ENCODE data around the gene TMEM43.

The TMEM43 gene

DNA sequence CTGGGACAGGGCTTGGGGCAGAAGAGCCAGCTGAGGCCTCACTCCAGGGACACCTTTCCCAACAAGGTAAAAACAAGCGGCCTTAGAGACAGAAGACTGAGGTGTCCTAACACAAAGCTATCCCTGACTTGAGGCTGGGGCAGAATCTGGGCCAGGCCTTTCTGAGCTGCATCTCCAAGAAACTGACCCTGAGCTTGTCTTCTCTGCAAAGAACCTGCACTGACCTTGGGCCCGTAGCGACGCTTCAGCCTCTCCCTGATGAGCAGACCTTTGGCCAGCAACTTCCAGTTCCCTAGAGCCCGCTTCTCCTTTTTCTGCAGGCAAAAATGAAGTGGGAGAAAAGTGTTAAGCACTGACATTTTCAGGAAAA, 22.2 kb downstream of the TMEM43 start:
- no peak for DNase-seq

DNA sequence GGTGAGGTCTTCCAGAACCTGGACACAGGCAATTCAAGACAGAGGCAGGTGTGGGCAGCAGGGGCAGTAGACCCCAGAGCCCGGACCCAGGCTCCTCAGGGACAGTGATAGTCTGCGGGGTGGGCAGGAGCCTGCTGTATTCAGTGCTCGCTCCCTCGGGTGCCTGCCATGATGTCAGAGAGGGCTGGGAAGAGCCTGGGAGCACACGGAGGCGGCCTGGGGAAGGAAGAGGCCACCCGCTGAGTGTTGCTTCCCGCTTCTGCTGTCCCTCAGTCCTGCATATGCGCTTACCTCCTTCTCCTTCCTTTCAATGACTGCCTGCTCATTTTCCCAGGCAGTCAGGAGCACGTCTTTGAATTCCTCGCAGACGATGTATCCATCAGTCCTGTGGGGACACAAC, 22.8 kb downstream of the TMEM43 start:
- Histone ChIP-seq H3K14ac (ENCODE audit: low read length) (no peak overlapping the region), H4K8ac (ENCODE audit: low read depth, low read length) (no peak overlapping the region), H2AK5ac (ENCODE audit: low read length) (no peak overlapping the region), H2BK120ac (ENCODE audit: insufficient read depth, low read length, poor library complexity) (no peak overlapping the region), H2AFZ (ENCODE audit: insufficient read depth, low read length, poor library complexity) (no peak overlapping the region), H3K36me3 (ENCODE audit: control insufficient read depth in 1 of 2, insufficient read depth in 2 of 2, low read length in 2 of 2) (peaks cover 51 to 56% of the 10 kb centered on the region in 2 experiments), H3K9ac (ENCODE audit: low read length) (no peak overlapping the region), H3K27ac (ENCODE audit: low read depth, low read length) (no peak overlapping the region), H3K4me3 (ENCODE audit: low read depth, low read length) (no peak overlapping the region), H3K27me3 (ENCODE audit: insufficient read depth, low read length) (no peaks in the 10 kb centered on the region), H3K79me2 (ENCODE audit: control insufficient read depth, insufficient read depth, low read length, poor library complexity) (no peaks in the 10 kb centered on the region), H2BK5ac (ENCODE audit: low read depth, low read length, poor library complexity) (no peak overlapping the region), H4K12ac (ENCODE audit: low read depth, low read length) (no peak overlapping the region), H3K4me2 (ENCODE audit: low read length) (no peak overlapping the region), H2BK12ac (ENCODE audit: low read length) (no peak overlapping the region), H3K4me1 (ENCODE audit: control insufficient read depth in 1 of 2, insufficient read depth in 2 of 2, low read length in 2 of 2) (peaks cover 15 to 18% of the 10 kb centered on the region in 2 experiments), H3K79me1 (ENCODE audit: low read length) (peaks cover 11% of the 10 kb centered on the region), H3K9me3 (ENCODE audit: insufficient read depth, low read depth, low read length) (peaks cover 2% of the 10 kb centered on the region), H3K4ac (ENCODE audit: low read depth, low read length) (no peak overlapping the region), H4K91ac (ENCODE audit: low read depth, low read length) (no peak overlapping the region), H3K18ac (ENCODE audit: low read length) (no peak overlapping the region), H3K23ac (ENCODE audit: low read length) (no peak overlapping the region)
- DNase-seq: no peak
- no CpG with 5 or more reads among the region's 12 CpGs for WGBS (ENCODE audit: extremely low coverage, insufficient coverage, insufficient read length)

More for the DNA sequence above, 22.2 kb downstream of the TMEM43 start:
- Histone ChIP-seq H3K9ac (ENCODE audit: low read length) (no peak overlapping the region), H2BK12ac (ENCODE audit: low read length) (no peak overlapping the region), H2AK5ac (ENCODE audit: low read length) (no peak overlapping the region), H2BK120ac (ENCODE audit: insufficient read depth, low read length, poor library complexity) (no peak overlapping the region), H3K4ac (ENCODE audit: low read depth, low read length) (no peak overlapping the region), H2BK5ac (ENCODE audit: low read depth, low read length, poor library complexity) (no peak overlapping the region), H3K36me3 (ENCODE audit: control insufficient read depth in 1 of 2, insufficient read depth in 2 of 2, low read length in 2 of 2) (peaks cover 46 to 51% of the 10 kb centered on the region in 2 experiments), H4K12ac (ENCODE audit: low read depth, low read length) (no peak overlapping the region), H3K27me3 (ENCODE audit: insufficient read depth, low read length) (no peaks in the 10 kb centered on the region), H4K8ac (ENCODE audit: low read depth, low read length) (no peak overlapping the region), H3K23ac (ENCODE audit: low read length) (no peak overlapping the region), H3K4me3 (ENCODE audit: low read depth, low read length) (no peak overlapping the region), H3K4me2 (ENCODE audit: low read length) (no peak overlapping the region), H3K14ac (ENCODE audit: low read length) (no peak overlapping the region), H3K18ac (ENCODE audit: low read length) (no peak overlapping the region), H3K4me1 (ENCODE audit: control insufficient read depth in 1 of 2, insufficient read depth in 2 of 2, low read length in 2 of 2) (peaks cover 15 to 18% of the 10 kb centered on the region in 2 experiments), H3K79me2 (ENCODE audit: control insufficient read depth, insufficient read depth, low read length, poor library complexity) (no peaks in the 10 kb centered on the region), H3K9me3 (ENCODE audit: insufficient read depth, low read depth, low read length) (peaks cover 2% of the 10 kb centered on the region), H3K79me1 (ENCODE audit: low read length) (peaks cover 11% of the 10 kb centered on the region), H3K27ac (ENCODE audit: low read depth, low read length) (no peak overlapping the region), H4K91ac (ENCODE audit: low read depth, low read length) (no peak overlapping the region), H2AFZ (ENCODE audit: insufficient read depth, low read length, poor library complexity) (no peak overlapping the region)
- WGBS (ENCODE audit: extremely low coverage, insufficient coverage, insufficient read length): no CpG with 5 or more reads among the region's 5 CpGs

DNA sequence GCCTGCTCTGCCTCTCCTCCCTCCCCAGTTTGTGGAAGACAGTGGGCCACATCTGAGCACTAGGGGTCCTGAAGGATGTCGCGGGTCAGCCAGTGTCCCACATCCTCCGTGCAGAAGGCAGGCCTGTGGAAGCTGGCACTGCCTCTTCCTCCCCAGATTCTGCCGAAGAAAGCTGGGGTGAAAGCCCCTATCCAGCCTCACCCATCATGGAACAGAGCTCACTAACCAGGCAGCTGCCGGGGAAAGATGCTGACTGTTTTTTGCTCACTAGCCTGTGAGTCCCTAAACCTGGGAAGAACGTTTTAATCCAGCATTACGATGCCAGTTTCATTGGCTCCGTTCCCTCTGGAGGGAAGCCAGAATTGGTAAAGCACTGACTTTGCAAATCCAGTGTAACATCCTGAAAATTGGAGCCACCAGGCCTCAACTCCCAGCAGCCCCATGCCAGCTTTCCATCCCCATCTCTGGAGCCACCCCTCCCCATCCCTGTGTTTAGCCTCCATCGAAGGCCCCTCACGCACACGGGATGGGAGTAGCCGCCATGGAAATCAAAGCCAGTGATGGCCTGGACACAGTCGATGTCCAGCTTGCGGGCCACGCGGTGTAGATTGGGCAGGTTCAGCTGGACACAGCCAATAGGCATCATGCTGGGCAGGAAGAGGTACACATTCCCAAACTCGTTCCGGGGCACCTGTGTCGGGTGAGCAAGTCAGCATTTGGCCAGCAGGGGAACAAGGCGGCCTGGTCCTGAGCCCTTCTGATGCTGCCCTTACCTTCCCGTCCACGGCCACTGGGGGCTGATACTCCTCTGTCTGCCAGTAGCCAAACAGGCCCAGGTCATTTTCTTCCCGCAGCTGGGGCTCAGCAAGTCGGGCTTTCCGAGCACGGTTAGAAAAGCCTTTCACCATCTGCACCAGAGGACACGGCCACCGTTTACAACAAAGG, 23.5 kb downstream of the TMEM43 start:
- H3K36me3 ChIP-seq (ENCODE audit: control insufficient read depth in 1 of 2, insufficient read depth in 2 of 2, low read length in 2 of 2): peaks cover 54 to 62% of the 10 kb centered on the region in 2 experiments
- H4K12ac ChIP-seq (ENCODE audit: low read depth, low read length): no peak overlapping the region
- peaks cover 15 to 16% of the 10 kb centered on the region in 2 experiments for H3K4me1 ChIP-seq (ENCODE audit: control insufficient read depth in 1 of 2, insufficient read depth in 2 of 2, low read length in 2 of 2)
- H3K4ac ChIP-seq (ENCODE audit: low read depth, low read length): no peak overlapping the region
- no peak overlapping the region for H3K9ac ChIP-seq (ENCODE audit: low read length)
- H2BK120ac ChIP-seq (ENCODE audit: insufficient read depth, low read length, poor library complexity): no peak overlapping the region
- H2AFZ ChIP-seq (ENCODE audit: insufficient read depth, low read length, poor library complexity): no peak overlapping the region
- no peak overlapping the region for H3K4me2 ChIP-seq (ENCODE audit: low read length)
- no peak overlapping the region for H3K4me3 ChIP-seq (ENCODE audit: low read depth, low read length)
- H4K91ac ChIP-seq (ENCODE audit: low read depth, low read length): no peak overlapping the region
- peaks cover 11% of the 10 kb centered on the region for H3K79me1 ChIP-seq (ENCODE audit: low read length)
- H3K27ac ChIP-seq (ENCODE audit: low read depth, low read length): no peak overlapping the region
- H2AK5ac ChIP-seq (ENCODE audit: low read length): no peak overlapping the region
- H3K27me3 ChIP-seq (ENCODE audit: insufficient read depth, low read length): no peaks in the 10 kb centered on the region
- no peak overlapping the region for H2BK12ac ChIP-seq (ENCODE audit: low read length)
- H3K79me2 ChIP-seq (ENCODE audit: control insufficient read depth, insufficient read depth, low read length, poor library complexity): no peaks in the 10 kb centered on the region
- H3K23ac ChIP-seq (ENCODE audit: low read length): no peak overlapping the region
- H2BK5ac ChIP-seq (ENCODE audit: low read depth, low read length, poor library complexity): no peak overlapping the region
- no peak overlapping the region for H3K14ac ChIP-seq (ENCODE audit: low read length)
- no peak overlapping the region for H4K8ac ChIP-seq (ENCODE audit: low read depth, low read length)
- no CpG with 5 or more reads among the region's 28 CpGs for WGBS (ENCODE audit: extremely low coverage, insufficient coverage, insufficient read length)
- no peak for DNase-seq
- peaks cover 2% of the 10 kb centered on the region for H3K9me3 ChIP-seq (ENCODE audit: insufficient read depth, low read depth, low read length)
- H3K18ac ChIP-seq (ENCODE audit: low read length): no peak overlapping the region

DNA sequence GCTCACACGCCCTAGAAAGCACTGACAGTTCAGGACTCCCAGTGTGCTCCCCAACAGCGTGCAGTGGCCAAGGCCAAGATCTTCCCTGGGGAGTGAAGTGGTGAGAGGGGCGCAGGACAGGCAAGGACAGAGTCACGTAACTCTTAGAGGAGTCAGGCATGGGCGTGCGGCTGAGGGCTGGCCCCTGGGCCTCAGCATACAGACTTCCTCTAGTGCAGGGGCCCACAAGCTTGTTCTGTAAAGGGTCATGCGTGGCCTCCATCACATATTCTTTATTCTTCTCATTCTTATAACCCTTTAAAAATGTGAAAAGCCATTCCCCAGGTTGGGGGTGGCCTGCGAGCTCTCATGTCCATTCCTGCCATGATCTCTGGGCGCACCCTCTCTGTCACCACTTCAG, 25.2 kb downstream of the TMEM43 start:
- Histone ChIP-seq H4K91ac (ENCODE audit: low read depth, low read length) (no peak overlapping the region), H2BK120ac (ENCODE audit: insufficient read depth, low read length, poor library complexity) (no peak overlapping the region), H3K18ac (ENCODE audit: low read length) (no peak overlapping the region), H4K8ac (ENCODE audit: low read depth, low read length) (no peak overlapping the region), H3K14ac (ENCODE audit: low read length) (no peak overlapping the region), H2AK5ac (ENCODE audit: low read length) (no peak overlapping the region), H3K27me3 (ENCODE audit: insufficient read depth, low read length) (no peaks in the 10 kb centered on the region), H3K9me3 (ENCODE audit: insufficient read depth, low read depth, low read length) (peaks cover 2% of the 10 kb centered on the region), H3K23ac (ENCODE audit: low read length) (no peak overlapping the region), H3K36me3 (ENCODE audit: control insufficient read depth in 1 of 2, insufficient read depth in 2 of 2, low read length in 2 of 2) (peaks cover 60 to 77% of the 10 kb centered on the region in 2 experiments), H2AFZ (ENCODE audit: insufficient read depth, low read length, poor library complexity) (no peak overlapping the region), H3K9ac (ENCODE audit: low read length) (no peak overlapping the region), H3K4ac (ENCODE audit: low read depth, low read length) (no peak overlapping the region), H3K27ac (ENCODE audit: low read depth, low read length) (no peak overlapping the region), H3K79me1 (ENCODE audit: low read length) (peaks cover 4% of the 10 kb centered on the region), H3K4me3 (ENCODE audit: low read depth, low read length) (peak overlapping the region; percentile 35), H3K4me1 (ENCODE audit: control insufficient read depth in 1 of 2, insufficient read depth in 2 of 2, low read length in 2 of 2) (peaks cover 8 to 9% of the 10 kb centered on the region in 2 experiments), H4K12ac (ENCODE audit: low read depth, low read length) (no peak overlapping the region), H2BK5ac (ENCODE audit: low read depth, low read length, poor library complexity) (no peak overlapping the region), H3K79me2 (ENCODE audit: control insufficient read depth, insufficient read depth, low read length, poor library complexity) (no peaks in the 10 kb centered on the region), H3K4me2 (ENCODE audit: low read length) (no peak overlapping the region), H2BK12ac (ENCODE audit: low read length) (no peak overlapping the region)
- WGBS (ENCODE audit: extremely low coverage, insufficient coverage, insufficient read length): no CpG with 5 or more reads among the region's 9 CpGs
- no peak for DNase-seq
